Adrenal gland (tissue), 12 donors: ENCODE measurements around the gene SYNPO2. TPM values are rescaled to one million over a fixed set of nuclear protein-coding genes. Genes with fewer than 3 reads are reported as not detected.
"Not testable (repeated sequence)": the region's sequence is repeated elsewhere in the genome, so short reads cannot be mapped to it uniquely, and the experiment has no call there.

Experiments used
- DNase-seq, 7 donors: peaks; one replicate each; pipeline ENCODE4 v3.0.0-alpha.2; 2019 to 2020
- H3K27ac ChIP-seq, 5 donors: fragments of 200-600 bp; sonication (generic) in 4 of 5; 1 replicate in 3 of 5; 2 replicates in 2 of 5; pipeline versions ENCODE4 v1.5.1 to v1.8.0; 2016 to 2020; ENCODE audit warnings: mild to moderate bottlenecking in 1 of 5
- H3K27me3 ChIP-seq: fragments of 200-600 bp; 2 replicates; pipeline ENCODE4 v1.8.0; 2021
- H3K36me3 ChIP-seq, 2 donors: fragments of 200-600 bp; replicated peaks in 1 of 2; 1 replicate in 1 of 2; 2 replicates in 1 of 2; pipeline versions ENCODE4 v1.5.1 to v1.8.0; 2018 to 2022
- H3K4me1 ChIP-seq, 2 donors: fragments of 200-600 bp; replicated peaks in 1 of 2; 1 replicate in 1 of 2; 2 replicates in 1 of 2; pipeline versions ENCODE4 v1.5.1 to v1.8.0; 2018 to 2021
- H3K4me3 ChIP-seq, 4 donors: fragments of 200-600 bp; sonication (generic) in 3 of 4; one replicate each; pipeline ENCODE4 v1.5.1; 2016 to 2018
- H3K9me3 ChIP-seq, 3 donors: fragments of 200-600 bp; sonication (generic) in 1 of 3; replicated peaks in 1 of 3; 1 replicate in 2 of 3; 2 replicates in 1 of 3; pipeline versions ENCODE4 v1.5.1 to v1.8.0; 2016 to 2021
- CTCF ChIP-seq, 6 experiments: fragments of 450-650 bp in 4 of 6; fragments of 200-600 bp in 2 of 6; sonication (generic) in 1 of 6; IDR thresholded peaks; 1 replicate in 5 of 6; 2 replicates in 1 of 6; pipeline versions ENCODE4 v1.5.1 to v1.8.0; 2016 to 2021; ENCODE audit warnings: antibody characterized with exemption in 6 of 6, mild to moderate bottlenecking in 2 of 6, moderate library complexity in 1 of 6
- POLR2A ChIP-seq, 2 donors: fragments of 450-650 bp; IDR thresholded peaks; one replicate each; pipeline ENCODE4 v1.6.1; 2017; ENCODE audit warnings: antibody characterized with exemption in 2 of 2, mild to moderate bottlenecking in 2 of 2, moderate library complexity in 1 of 2
- WGBS, 4 donors: extraction: QIAGEN DNeasy Blood & Tissue Kit in 2 of 4; methylation state at CpG; one replicate each; pipeline versions ENCODE4 v1.1.5 to v1.1.7; 2013 to 2017; 5-methylcytosine and 5-hydroxymethylcytosine counted together
- intact Hi-C, 2 donors: fragments of 100-400 bp; cut with DNase I; formaldehyde crosslinking; loops; one replicate each; pipeline versions ENCODE4 v1.14.1 to v1.15.0; 2022 to 2023
- polyA plus RNA-seq, 3 donors: library from polyadenylated mRNA; stranded (reverse); fragments of 200-250 nt in 2 of 3; fragments of 350-450 nt in 1 of 3; fragmentation: Illumina TruSeq in 1 of 3; extraction: RNeasy Lipid Tissue Mini Kit (QIAGEN cat#74804) in 1 of 3; gene quantifications; one replicate each; pipeline ENCODE4 v1.2.3, GENCODE V29; 2013 to 2014
- total RNA-seq, 9 donors: library from RNA; depleted of rRNA in 4 of 9; stranded (reverse); fragments of >200 nt in 4 of 9; fragments of 120-200 nt in 1 of 9; fragmentation: NEBNext Ultra II Directional in 1 of 9; extraction: Animal tissue kit (Norgen Biotek cat#: 25700) in 1 of 9; gene quantifications; one replicate each; pipeline versions ENCODE4 v1.1.0 to v1.2.4, GENCODE V29; 2013 to 2023
- donor health status: healthy with polysubstance abuse.
- donor health status: Bipolar disorder and iron deficiency.
- donor health status: DM: yes; HTN: yes; CAD: no.
- donor health status: DM: no; HTN: no; CAD: no.
- donor health status: DM: no; HTN: no; CAD: no.
- donor health status: DM: yes; HTN: yes; CAD: no.

The SYNPO2 gene
- total and polyA plus RNA-seq, 12 donors, result 4.5 to 49.0 (median 18.4) TPM

GRCh38 chr4:118975449-118976192 lies 87.0 kb downstream of the SYNPO2 start:
- Histone ChIP-seq H3K4me3 (no peak overlapping the region), H3K9me3 (no peaks in the 10 kb centered on the region), H3K4me1 (no peaks in the 10 kb centered on the region), H3K27me3 (no peaks in the 10 kb centered on the region), H3K36me3 (no peaks in the 10 kb centered on the region), H3K27ac (no peak overlapping the region)
- no peak for DNase-seq
- TF ChIP-seq POLR2A (IDR thresholded peaks at IDR 0.05) (no peak), CTCF (IDR thresholded peaks at IDR 0.05) (no peak)
- 90 to 97% (median 93%) methylated on average over 7 of the region's 7 CpGs for WGBS, 4 donors
- intact Hi-C loops, result loop anchor here in 1 of 2 donors (10.0 kb wide), 1 partner anchor 241 kb away; no protein-coding TSS in a partner anchor

GRCh38 chr4:118976193-118976560 lies 87.5 kb downstream of the SYNPO2 start:
- DNase-seq, H3K4me3 ChIP-seq, H3K4me1 ChIP-seq, H3K9me3 ChIP-seq, H3K36me3 ChIP-seq, H3K27me3 ChIP-seq, H3K27ac ChIP-seq: not testable (repeated sequence)
- intact Hi-C loops, result loop anchor here in 1 of 2 donors (10.0 kb wide), 1 partner anchor 241 kb away; no protein-coding TSS in a partner anchor
- 91 to 96% (median 93%) methylated on average over 12 of the region's 12 CpGs for WGBS, 4 donors

- H3K4me1 ChIP-seq, H3K36me3 ChIP-seq, H3K9me3 ChIP-seq, DNase-seq, H3K27ac ChIP-seq, H3K27me3 ChIP-seq, H3K4me3 ChIP-seq: not testable (repeated sequence)
- 83 to 96% (median 90%) methylated on average over 21 to 24 of the region's 24 CpGs for WGBS, 4 donors
- intact Hi-C loops, result loop anchor here in 1 of 2 donors (10.0 kb wide), 1 partner anchor 242 kb away; no protein-coding TSS in a partner anchor
Observed at GRCh38 chr4:118977100-118977499, 88.4 kb downstream of the SYNPO2 start.

GRCh38 chr4:118979712-118980111 lies 91.1 kb downstream of the SYNPO2 start:
- Histone ChIP-seq H3K27ac (no peak overlapping the region), H3K27me3 (no peaks in the 10 kb centered on the region), H3K4me3 (no peak overlapping the region), H3K4me1 (peaks cover 0 to 4% of the 10 kb centered on the region in 2 donors), H3K36me3 (no peaks in the 10 kb centered on the region), H3K9me3 (no peaks in the 10 kb centered on the region)
- TF ChIP-seq CTCF (IDR thresholded peaks at IDR 0.05), result no peak
- TF ChIP-seq POLR2A (IDR thresholded peaks at IDR 0.05), result no peak
- 76 to 80% (median 78%) methylated on average over 3 of the region's 3 CpGs for WGBS, 4 donors
- DNase-seq, result no peak
- intact Hi-C loops, result loop anchor here (5.0 to 10.0 kb wide), 4 partner anchors 55 to 308 kb away; no protein-coding TSS in a partner anchor

- no peaks in the 10 kb centered on the region for H3K27me3 ChIP-seq
- TF ChIP-seq POLR2A (IDR thresholded peaks at IDR 0.05), result no peak
- no peak for TF ChIP-seq CTCF (IDR thresholded peaks at IDR 0.05)
- 48 to 64% (median 53%) methylated on average over 6 of the region's 6 CpGs for WGBS, 4 donors
- DNase-seq, result no peak
- no peaks in the 10 kb centered on the region for H3K9me3 ChIP-seq
- peaks cover 0 to 4% of the 10 kb centered on the region in 2 donors for H3K4me1 ChIP-seq
- H3K27ac ChIP-seq, result no peak overlapping the region
- H3K4me3 ChIP-seq, result no peak overlapping the region
- no peaks in the 10 kb centered on the region for H3K36me3 ChIP-seq
- intact Hi-C loops, result loop anchor here (5.0 to 10.0 kb wide), 3 partner anchors 53 to 306 kb away; no protein-coding TSS in a partner anchor
Observed at GRCh38 chr4:118981171-118981838, 92.7 kb downstream of the SYNPO2 start.
